Anterior cingulate cortex (tissue), 58 donors: ENCODE results near the gene UBP1.
A peak's percentile ranks its signal among the peaks of the same experiment; 100 is the strongest.

ENCODE experiments used
- DNase-seq, 58 donors: peaks; one replicate each; lab custom pipeline; 2025; lab: John Stamatoyannopoulos, UW

UBP1 gene

GRCh38 chr3:33392703-33393125 is 47.5 kb downstream of the UBP1 start:
- no peak for DNase-seq

- no peak for DNase-seq
Measured at GRCh38 chr3:33392144-33392543, 48.1 kb downstream of the UBP1 start.

- peak in 1 of 58 donors; percentile 10 for DNase-seq
Measured at GRCh38 chr3:33391255-33391995, 48.8 kb downstream of the UBP1 start.

- DNase-seq, result peak in 1 of 58 donors; percentile 17
Measured at GRCh38 chr3:33389908-33390307, 50.3 kb downstream of the UBP1 start.

GRCh38 chr3:33388374-33389100 is 51.7 kb downstream of the UBP1 start:
- DNase-seq, result no peak

- no peak for DNase-seq
Measured at GRCh38 chr3:33386631-33387030, 53.6 kb downstream of the UBP1 start.

GRCh38 chr3:33385423-33385822 is 54.8 kb downstream of the UBP1 start:
- no peak for DNase-seq

- DNase-seq, result no peak
Measured at GRCh38 chr3:33383951-33384350, 56.3 kb downstream of the UBP1 start.

- DNase-seq, result no peak
Measured at GRCh38 chr3:33380653-33381052, 59.6 kb downstream of the UBP1 start.

- no peak for DNase-seq
Measured at GRCh38 chr3:33377931-33378330, 62.3 kb downstream of the UBP1 start.

GRCh38 chr3:33377489-33377888 is 62.7 kb downstream of the UBP1 start:
- DNase-seq, result no peak

GRCh38 chr3:33373082-33373437 is 67.1 kb downstream of the UBP1 start:
- DNase-seq, result no peak

- peak in 27 of 58 donors; percentile 8 to 56 (median 23) for DNase-seq
Measured at GRCh38 chr3:33372218-33373081, 67.8 kb downstream of the UBP1 start.

- no peak for DNase-seq
Measured at GRCh38 chr3:33364531-33365128, 75.6 kb downstream of the UBP1 start.

- DNase-seq, result no peak
Measured at GRCh38 chr3:33364060-33364459, 76.1 kb downstream of the UBP1 start.

GRCh38 chr3:33363113-33363800 is 76.9 kb downstream of the UBP1 start:
- DNase-seq, result no peak

GRCh38 chr3:33360136-33360825 is 79.9 kb downstream of the UBP1 start:
- DNase-seq, result no peak

GRCh38 chr3:33358172-33358781 is 81.9 kb downstream of the UBP1 start:
- DNase-seq, result peak in 2 of 58 donors; percentile 2 to 6

- DNase-seq, result no peak
Measured at GRCh38 chr3:33355611-33356010, 84.6 kb downstream of the UBP1 start.
